ENCODE measurements around the gene LHFPL6. TPM values are rescaled to one million over a fixed set of nuclear protein-coding genes. Genes with fewer than 3 reads are reported as not detected.

Gene LHFPL6
- total RNA-seq, 1 experiment from 2014 or later, result 8.9 TPM

- no peak for DNase-seq (ENCODE audit: unreplicated experiment)
- H3K9me3 Mint-ChIP-seq (ENCODE audit: unreplicated experiment), result no peaks in the 10 kb centered on the region
- no peaks in the 10 kb centered on the region for H3K4me1 Mint-ChIP-seq (ENCODE audit: insufficient read depth, unreplicated experiment)
- intact Hi-C loops (cut with micrococcal nuclease), result no loop called here
- no peaks in the 10 kb centered on the region for H3K36me3 Mint-ChIP-seq (ENCODE audit: insufficient read depth, unreplicated experiment)
- CTCF ChIA-PET, result no interaction called here
- BruUV-seq (replicated peaks), result no TSS peak
- H3K27ac Mint-ChIP-seq (ENCODE audit: low read depth, unreplicated experiment), result no peak overlapping the region
- no peaks in the 10 kb centered on the region for H3K27me3 Mint-ChIP-seq (ENCODE audit: insufficient read depth, unreplicated experiment)
- TF ChIP-seq CTCF (IDR thresholded peaks at IDR 0.05; ENCODE audit: unreplicated experiment), result no peak
- POLR2A ChIA-PET, result interaction anchor here (1.4 kb wide), 1 partner anchor 8 kb away, joined by 3 read pairs; no protein-coding TSS in a partner anchor
- H3K4me3 Mint-ChIP-seq (ENCODE audit: unreplicated experiment), result no peak overlapping the region
Observed at GRCh38 chr13:39494633-39495032, 108.4 kb downstream of the LHFPL6 start.

- H3K4me3 Mint-ChIP-seq (ENCODE audit: unreplicated experiment), result no peak overlapping the region
- H3K36me3 Mint-ChIP-seq (ENCODE audit: insufficient read depth, unreplicated experiment), result no peaks in the 10 kb centered on the region
- no peak overlapping the region for H3K27ac Mint-ChIP-seq (ENCODE audit: low read depth, unreplicated experiment)
- intact Hi-C loops (cut with micrococcal nuclease), result no loop called here
- no peak for TF ChIP-seq CTCF (IDR thresholded peaks at IDR 0.05; ENCODE audit: unreplicated experiment)
- BruUV-seq (replicated peaks), result no TSS peak
- no peak for DNase-seq (ENCODE audit: unreplicated experiment)
- POLR2A ChIA-PET, result interaction anchor here (1.4 kb wide), 1 partner anchor 9 kb away, joined by 3 read pairs; no protein-coding TSS in a partner anchor
- CTCF ChIA-PET, result interaction anchor here (0.7 kb wide), 1 partner anchor 139 kb away, joined by 3 read pairs; no protein-coding TSS in a partner anchor
- H3K9me3 Mint-ChIP-seq (ENCODE audit: unreplicated experiment), result no peaks in the 10 kb centered on the region
- no peaks in the 10 kb centered on the region for H3K4me1 Mint-ChIP-seq (ENCODE audit: insufficient read depth, unreplicated experiment)
- H3K27me3 Mint-ChIP-seq (ENCODE audit: insufficient read depth, unreplicated experiment), result no peaks in the 10 kb centered on the region
Observed at GRCh38 chr13:39494006-39494405, 109.0 kb downstream of the LHFPL6 start.

- intact Hi-C loops (cut with micrococcal nuclease), result no loop called here
- no peaks in the 10 kb centered on the region for H3K27me3 Mint-ChIP-seq (ENCODE audit: insufficient read depth, unreplicated experiment)
- H3K27ac Mint-ChIP-seq (ENCODE audit: low read depth, unreplicated experiment), result no peak overlapping the region
- no peaks in the 10 kb centered on the region for H3K4me1 Mint-ChIP-seq (ENCODE audit: insufficient read depth, unreplicated experiment)
- ChIA-PET CTCF (no interaction called here), POLR2A (no interaction called here)
- H3K4me3 Mint-ChIP-seq (ENCODE audit: unreplicated experiment), result no peak overlapping the region
- no peak for DNase-seq (ENCODE audit: unreplicated experiment)
- BruUV-seq (replicated peaks), result no TSS peak
- no peaks in the 10 kb centered on the region for H3K9me3 Mint-ChIP-seq (ENCODE audit: unreplicated experiment)
- no peak for TF ChIP-seq CTCF (IDR thresholded peaks at IDR 0.05; ENCODE audit: unreplicated experiment)
- no peaks in the 10 kb centered on the region for H3K36me3 Mint-ChIP-seq (ENCODE audit: insufficient read depth, unreplicated experiment)
Observed at GRCh38 chr13:39490136-39490535, 112.9 kb downstream of the LHFPL6 start.

GRCh38 chr13:39486758-39487157, 116.2 kb downstream of the LHFPL6 start:
- Mint-ChIP-seq H3K27me3 (ENCODE audit: insufficient read depth, unreplicated experiment) (no peaks in the 10 kb centered on the region), H3K27ac (ENCODE audit: low read depth, unreplicated experiment) (no peak overlapping the region), H3K36me3 (ENCODE audit: insufficient read depth, unreplicated experiment) (no peaks in the 10 kb centered on the region), H3K4me1 (ENCODE audit: insufficient read depth, unreplicated experiment) (no peaks in the 10 kb centered on the region), H3K9me3 (ENCODE audit: unreplicated experiment) (no peaks in the 10 kb centered on the region), H3K4me3 (ENCODE audit: unreplicated experiment) (no peak overlapping the region)
- ChIA-PET POLR2A (no interaction called here), CTCF (interaction anchor here (1.3 kb wide), 1 partner anchor 9 kb away, joined by 4 read pairs; no protein-coding TSS in a partner anchor)
- BruUV-seq (replicated peaks), result no TSS peak
- DNase-seq (ENCODE audit: unreplicated experiment), result no peak
- no peak for TF ChIP-seq CTCF (IDR thresholded peaks at IDR 0.05; ENCODE audit: unreplicated experiment)
- intact Hi-C loops (cut with micrococcal nuclease), result no loop called here

Measured in MCF 10A (cell line).